GM12873 (cell line): ENCODE results near the gene PTPN14.

Experiments used
- TF ChIP-seq, protein P1 (sequence below): IDR thresholded peaks from 2 replicates; pipeline ENCODE4 v1.5.1; 2012; ENCODE audit warnings: low read depth, mild to moderate bottlenecking, moderate library complexity, low read length, control low read depth; ENCODE audit not compliant: insufficient read depth; ENCODE audit errors: missing control alignments

The PTPN14 gene

DNA sequence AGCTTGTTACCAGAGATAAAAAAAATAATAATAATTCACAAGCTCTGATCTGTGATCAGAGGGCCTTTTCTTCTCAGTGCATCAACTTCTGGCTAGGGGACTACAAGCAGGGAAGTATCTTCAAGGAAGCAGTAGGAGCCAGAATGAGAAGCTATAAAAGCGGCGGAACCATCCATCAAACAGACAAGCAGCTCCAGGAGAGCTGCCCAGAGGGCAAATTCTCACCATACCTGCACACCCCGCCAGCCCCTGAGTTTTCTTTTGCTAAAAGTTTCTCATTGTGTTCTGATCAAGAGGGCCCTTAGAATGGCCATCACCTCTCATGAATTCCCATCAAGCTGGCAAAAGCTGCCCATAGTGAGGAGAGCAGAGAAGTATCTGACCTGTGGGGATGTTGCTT is 171.0 kb downstream of the PTPN14 start:
- TF ChIP-seq, protein P1, sequence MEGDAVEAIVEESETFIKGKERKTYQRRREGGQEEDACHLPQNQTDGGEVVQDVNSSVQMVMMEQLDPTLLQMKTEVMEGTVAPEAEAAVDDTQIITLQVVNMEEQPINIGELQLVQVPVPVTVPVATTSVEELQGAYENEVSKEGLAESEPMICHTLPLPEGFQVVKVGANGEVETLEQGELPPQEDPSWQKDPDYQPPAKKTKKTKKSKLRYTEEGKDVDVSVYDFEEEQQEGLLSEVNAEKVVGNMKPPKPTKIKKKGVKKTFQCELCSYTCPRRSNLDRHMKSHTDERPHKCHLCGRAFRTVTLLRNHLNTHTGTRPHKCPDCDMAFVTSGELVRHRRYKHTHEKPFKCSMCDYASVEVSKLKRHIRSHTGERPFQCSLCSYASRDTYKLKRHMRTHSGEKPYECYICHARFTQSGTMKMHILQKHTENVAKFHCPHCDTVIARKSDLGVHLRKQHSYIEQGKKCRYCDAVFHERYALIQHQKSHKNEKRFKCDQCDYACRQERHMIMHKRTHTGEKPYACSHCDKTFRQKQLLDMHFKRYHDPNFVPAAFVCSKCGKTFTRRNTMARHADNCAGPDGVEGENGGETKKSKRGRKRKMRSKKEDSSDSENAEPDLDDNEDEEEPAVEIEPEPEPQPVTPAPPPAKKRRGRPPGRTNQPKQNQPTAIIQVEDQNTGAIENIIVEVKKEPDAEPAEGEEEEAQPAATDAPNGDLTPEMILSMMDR = no peak

DNA sequence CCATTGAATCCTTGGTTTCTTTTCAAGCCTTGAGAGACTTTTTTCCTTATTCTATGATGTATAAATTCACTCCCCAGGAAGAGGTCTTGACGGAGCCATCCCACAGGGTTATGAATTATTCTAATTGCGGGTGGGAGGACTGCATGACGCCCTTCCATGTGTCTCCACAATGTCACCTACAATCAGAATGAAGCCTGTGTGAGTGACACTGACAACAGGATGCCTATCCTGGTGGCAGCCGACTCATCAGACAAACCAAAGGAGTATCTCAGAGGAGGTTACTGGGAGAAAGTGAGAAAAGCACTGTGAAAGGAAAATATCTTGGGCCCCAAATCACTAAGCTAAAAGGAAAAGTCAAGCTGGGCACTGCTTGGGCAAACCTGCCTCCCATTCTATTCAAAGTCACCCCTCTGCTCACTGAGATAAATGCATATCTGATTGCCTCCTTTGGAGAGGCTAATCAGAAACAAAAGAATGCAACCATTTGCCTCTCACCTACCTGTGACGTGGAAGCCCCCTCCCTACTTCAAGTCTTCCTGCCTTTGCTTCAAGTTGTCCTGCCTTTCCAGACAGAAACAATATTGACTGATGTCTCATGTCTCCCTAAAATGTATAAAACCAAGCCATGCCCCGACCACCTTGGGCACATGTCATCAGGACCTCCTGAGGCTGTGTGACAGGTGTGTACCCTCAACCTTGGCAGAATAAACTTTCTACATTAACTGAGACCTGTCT is 172.0 kb downstream of the PTPN14 start:
- TF ChIP-seq, protein P1 = no peak

DNA sequence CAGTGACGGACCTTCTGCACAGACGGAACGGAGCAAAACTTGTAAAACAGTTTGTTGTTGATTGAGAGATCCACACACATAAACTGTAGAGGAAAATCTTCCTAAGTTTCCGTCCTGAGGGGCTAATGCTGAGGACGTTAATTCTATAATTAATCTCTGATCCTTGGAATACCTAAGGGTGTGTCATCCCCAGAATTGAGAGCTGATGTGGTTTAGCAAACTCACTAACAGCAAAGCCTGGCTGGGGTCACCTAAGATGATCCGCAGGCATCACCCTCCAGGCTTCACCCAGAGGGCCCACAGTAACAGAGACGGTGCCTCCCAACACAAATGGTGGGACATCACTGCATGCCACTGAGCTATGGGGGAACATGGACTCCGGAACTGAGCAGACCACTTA is 172.9 kb downstream of the PTPN14 start:
- TF ChIP-seq, protein P1 = no peak

DNA sequence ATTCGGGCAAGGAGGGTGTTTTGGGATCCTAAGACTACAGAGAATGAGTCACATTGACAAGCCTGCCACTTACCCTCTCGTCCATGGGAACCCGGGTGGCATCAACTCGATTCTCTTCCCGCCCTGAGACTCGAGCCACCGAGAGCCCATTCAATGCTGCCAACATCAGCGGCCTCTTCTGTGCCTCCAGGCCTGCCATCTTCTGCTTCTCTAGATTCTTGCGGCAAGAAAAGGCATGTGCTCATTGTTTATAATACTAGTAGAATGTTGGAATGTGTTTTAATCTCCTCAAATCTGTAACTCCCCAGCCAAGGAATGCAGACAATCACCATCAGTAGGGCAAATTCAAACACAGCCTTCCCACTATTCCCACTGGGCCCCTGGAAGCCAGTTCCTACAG is 173.5 kb downstream of the PTPN14 start:
- TF ChIP-seq, protein P1 = no peak

DNA sequence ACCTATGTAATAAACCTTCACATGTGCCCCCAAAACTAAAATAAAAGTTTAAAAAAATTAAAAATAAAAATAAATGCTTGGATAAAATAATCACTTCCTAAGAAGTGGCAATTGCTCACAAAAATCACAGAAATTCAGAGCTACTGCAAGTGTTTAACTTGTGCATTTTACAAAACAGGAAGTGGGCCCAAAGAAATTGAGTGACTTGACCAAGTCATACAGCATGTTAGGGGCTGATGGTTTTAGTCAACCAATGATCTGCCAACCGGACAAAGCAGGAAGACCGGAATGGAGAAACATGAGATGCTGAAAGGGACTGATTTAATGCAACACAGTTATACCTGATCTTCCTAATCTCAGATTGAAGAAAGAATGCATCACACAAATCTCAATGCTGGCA is 173.9 kb downstream of the PTPN14 start:
- TF ChIP-seq, protein P1 = no peak

DNA sequence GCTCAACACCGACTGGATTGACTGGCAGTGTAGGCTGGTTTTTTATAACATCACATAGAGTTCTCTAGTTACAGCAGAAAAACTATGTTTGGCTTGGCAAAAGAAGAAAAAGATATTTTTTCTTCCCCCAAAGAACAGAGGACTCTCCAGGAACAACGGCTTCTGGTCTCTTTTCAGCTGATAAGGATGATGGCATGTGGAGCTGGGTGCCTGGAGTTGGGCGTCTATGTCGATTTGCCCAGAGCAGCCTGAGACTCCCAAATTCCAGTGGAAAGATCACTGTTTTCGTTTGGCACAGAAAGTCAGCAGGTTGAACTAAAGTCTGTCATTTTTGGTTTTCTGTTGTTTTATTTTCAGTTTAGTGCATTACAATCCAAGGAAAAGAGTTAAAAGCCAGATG is 179.3 kb downstream of the PTPN14 start:
- TF ChIP-seq, protein P1 = no peak

DNA sequence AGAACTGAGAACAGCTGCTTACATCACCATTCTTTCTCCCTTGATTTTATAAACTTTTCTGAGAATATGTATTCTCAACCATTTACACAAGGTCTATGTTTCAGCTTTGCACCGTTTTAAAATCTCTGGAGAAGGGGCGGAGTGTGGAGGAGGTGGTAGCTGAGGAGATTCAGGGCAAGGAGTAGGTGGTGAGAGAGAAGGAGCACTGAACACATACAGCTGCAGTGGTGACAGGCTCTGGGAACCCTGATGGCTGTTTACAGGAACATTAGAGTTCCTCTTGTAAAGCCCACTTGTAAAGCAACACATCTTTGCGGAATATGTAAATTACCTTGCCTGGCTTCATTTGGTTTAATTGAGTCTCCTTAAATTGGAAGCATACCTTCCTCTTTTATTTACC is 180.8 kb downstream of the PTPN14 start:
- TF ChIP-seq, protein P1 = no peak
